Hematopoietic multipotent progenitor cell treated with erythropoietin and hydrocortisone succinate and interleukin-3 and kit ligand, for 6 days (in vitro differentiated cells): ENCODE data around the gene TCERG1L.
A peak's percentile ranks its signal among the peaks of the same experiment; 100 is the strongest.
"Not testable (repeated sequence)": the region's sequence is repeated elsewhere in the genome, so short reads cannot be mapped to it uniquely, and the experiment has no call there.

Experiments used
- DNase-seq: peaks from one replicate; pipeline ENCODE4 v3.0.0-alpha.2; 2015

The TCERG1L gene

GRCh38 chr10:131311661-131312477 is at the start of gene TCERG1L:
TCERG1L (minus strand) TSS chr10:131311721; CDS start chr10:131311635, 86 bp downstream.
- DNase-seq: peak; percentile 37

GRCh38 chr10:131358741-131359442 is 47.4 kb upstream of the TCERG1L start:
- DNase-seq: no peak

GRCh38 chr10:131356442-131356841 is 44.9 kb upstream of the TCERG1L start:
- no peak for DNase-seq

- no peak for DNase-seq
Measured at GRCh38 chr10:131355881-131356280, 44.4 kb upstream of the TCERG1L start.

GRCh38 chr10:131355056-131355455 is 43.5 kb upstream of the TCERG1L start:
- DNase-seq: no peak

- DNase-seq: peak; percentile 34
Measured at GRCh38 chr10:131354380-131354779, 42.9 kb upstream of the TCERG1L start.

- DNase-seq: no peak
Measured at GRCh38 chr10:131352765-131353290, 41.3 kb upstream of the TCERG1L start.

- DNase-seq: no peak
Measured at GRCh38 chr10:131350660-131351059, 39.1 kb upstream of the TCERG1L start.

- no peak for DNase-seq
Measured at GRCh38 chr10:131350245-131350644, 38.7 kb upstream of the TCERG1L start.

- DNase-seq: no peak
Measured at GRCh38 chr10:131346456-131346855, 34.9 kb upstream of the TCERG1L start.

- DNase-seq: no peak
Measured at GRCh38 chr10:131345691-131346090, 34.2 kb upstream of the TCERG1L start.

- DNase-seq: no peak
Measured at GRCh38 chr10:131344747-131345146, 33.2 kb upstream of the TCERG1L start.

- DNase-seq: no peak
Measured at GRCh38 chr10:131337741-131338140, 26.2 kb upstream of the TCERG1L start.

- no peak for DNase-seq
Measured at GRCh38 chr10:131332821-131333220, 21.3 kb upstream of the TCERG1L start.

GRCh38 chr10:131323880-131324279 is 12.4 kb upstream of the TCERG1L start:
- DNase-seq: no peak

- no peak for DNase-seq
Measured at GRCh38 chr10:131323025-131323424, 11.5 kb upstream of the TCERG1L start.

- not testable (repeated sequence) for DNase-seq
Measured at GRCh38 chr10:131322575-131322974, 11.1 kb upstream of the TCERG1L start.

- no peak for DNase-seq
Measured at GRCh38 chr10:131320860-131321604, 9.5 kb upstream of the TCERG1L start.

- DNase-seq: no peak
Measured at GRCh38 chr10:131318814-131319213, 7.3 kb upstream of the TCERG1L start.

- no peak for DNase-seq
Measured at GRCh38 chr10:131318291-131318690, 6.8 kb upstream of the TCERG1L start.

GRCh38 chr10:131316321-131317075 is 5.0 kb upstream of the TCERG1L start:
- DNase-seq: no peak

GRCh38 chr10:131315344-131315743 is 3.8 kb upstream of the TCERG1L start:
- no peak for DNase-seq
